ENCODE results near the gene PDE3A.

Gene PDE3A

GRCh38 chr12:20457582-20457981 lies 89.2 kb downstream of the PDE3A start:
- DNase-seq (ENCODE audit: low read depth in 3 of 3), result no peak

DNA sequence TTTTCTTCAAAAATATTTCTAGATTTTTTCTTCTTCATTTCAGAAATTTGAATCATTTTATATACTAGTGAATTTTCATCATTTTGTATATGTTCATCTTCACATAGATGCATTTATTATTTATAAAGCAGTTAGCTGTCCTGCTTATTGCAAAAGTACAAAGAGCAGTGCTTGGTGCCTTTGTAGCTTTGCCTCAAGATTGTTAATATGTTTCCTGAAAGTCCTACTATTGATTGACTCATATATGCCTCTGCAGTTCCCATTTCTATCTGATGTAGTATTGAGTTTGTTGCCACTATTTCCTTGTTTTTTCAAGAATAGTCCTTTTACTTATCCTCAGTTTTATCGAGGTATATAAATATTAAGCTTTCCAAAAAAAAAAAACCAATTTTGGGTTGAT lies 89.7 kb downstream of the PDE3A start:
- DNase-seq (ENCODE audit: low read depth in 3 of 3), result no peak

- no peak for DNase-seq (ENCODE audit: low read depth in 3 of 3)
Observed at GRCh38 chr12:20459920-20460319, 91.6 kb downstream of the PDE3A start.

GRCh38 chr12:20460956-20461355 lies 92.6 kb downstream of the PDE3A start:
- DNase-seq (ENCODE audit: low read depth in 3 of 3), result no peak

- no peak for DNase-seq (ENCODE audit: low read depth in 3 of 3)
Observed at GRCh38 chr12:20463913-20464524, 95.7 kb downstream of the PDE3A start.

GRCh38 chr12:20469300-20469699 lies 101.0 kb downstream of the PDE3A start:
- no peak for DNase-seq (ENCODE audit: low read depth in 3 of 3)

DNA sequence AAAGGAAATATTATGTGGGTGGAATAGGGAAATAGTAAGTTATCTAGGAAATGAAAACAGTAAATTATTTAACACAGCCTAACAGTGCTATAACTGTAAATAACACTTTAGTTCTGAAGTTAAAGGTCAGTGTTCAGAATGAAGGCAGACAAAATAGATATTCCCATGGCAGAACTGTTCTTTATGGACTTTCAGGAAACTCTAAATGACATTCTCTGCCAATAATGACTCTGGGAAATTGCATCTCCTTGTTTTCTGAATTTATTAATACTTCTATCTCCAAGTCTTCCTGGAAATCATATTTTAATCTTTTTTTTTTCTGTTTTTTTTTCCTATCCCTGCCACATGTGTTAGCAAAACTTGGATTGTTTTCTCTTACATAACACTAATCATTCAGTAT lies 101.4 kb downstream of the PDE3A start:
- DNase-seq (ENCODE audit: low read depth in 3 of 3), result no peak

DNA sequence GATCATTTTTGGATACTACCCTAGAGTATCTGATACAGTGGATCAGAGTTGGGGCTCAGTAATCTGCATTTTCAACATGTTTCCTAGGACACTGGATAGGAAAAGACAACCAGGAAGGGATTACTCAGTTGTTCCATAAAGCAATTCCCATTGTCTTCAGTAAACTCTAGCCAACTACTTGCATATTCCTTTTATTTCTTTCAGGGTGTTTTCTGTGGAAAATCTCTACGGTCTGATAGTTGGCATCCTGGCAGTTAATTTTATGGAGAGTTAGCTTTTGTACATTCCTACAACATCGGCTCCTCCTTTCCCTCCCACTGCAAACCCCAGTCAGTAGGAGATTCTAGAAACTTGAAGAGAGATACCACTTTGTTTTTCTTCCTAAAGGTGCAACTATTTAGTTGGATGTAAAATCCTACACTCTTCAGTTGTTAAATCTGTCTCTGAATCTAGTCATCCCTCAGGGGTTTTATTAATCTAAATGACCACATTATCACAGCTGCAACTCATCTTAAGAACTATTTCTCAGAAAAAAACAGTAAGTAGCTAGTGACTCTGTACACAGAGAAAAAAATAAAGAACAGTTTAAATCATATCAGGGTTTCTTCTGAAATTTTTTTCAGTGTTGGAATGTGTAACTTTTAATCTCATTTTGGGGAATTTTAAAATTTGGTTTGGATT lies 103.9 kb downstream of the PDE3A start:
- DNase-seq (ENCODE audit: low read depth in 3 of 3), result no peak

DNA sequence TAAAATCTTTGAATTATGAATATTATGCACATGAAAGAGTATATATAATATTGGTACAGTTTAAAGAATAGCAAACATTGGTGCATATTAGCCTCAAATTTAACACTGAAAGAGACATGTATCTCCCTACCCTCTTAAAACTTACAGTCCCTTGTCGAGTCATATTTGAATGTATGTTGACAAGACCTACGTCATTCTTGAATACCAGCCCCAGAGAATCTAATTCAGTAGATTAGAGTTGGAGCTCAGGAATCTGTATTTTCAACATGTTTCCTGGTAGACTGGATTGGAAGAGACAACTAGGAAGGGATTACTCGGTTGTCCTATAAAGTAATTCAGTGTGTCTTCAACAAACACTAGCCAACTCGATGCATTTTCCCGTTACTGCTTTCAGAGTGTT lies 104.8 kb downstream of the PDE3A start:
- no peak for DNase-seq (ENCODE audit: low read depth in 3 of 3)

- DNase-seq (ENCODE audit: low read depth in 3 of 3), result no peak
Observed at GRCh38 chr12:20474016-20474415, 105.7 kb downstream of the PDE3A start.

GRCh38 chr12:20474443-20474842 lies 106.1 kb downstream of the PDE3A start:
- DNase-seq (ENCODE audit: low read depth in 3 of 3), result no peak

GRCh38 chr12:20475542-20475941 lies 107.2 kb downstream of the PDE3A start:
- no peak for DNase-seq (ENCODE audit: low read depth in 3 of 3)

DNA sequence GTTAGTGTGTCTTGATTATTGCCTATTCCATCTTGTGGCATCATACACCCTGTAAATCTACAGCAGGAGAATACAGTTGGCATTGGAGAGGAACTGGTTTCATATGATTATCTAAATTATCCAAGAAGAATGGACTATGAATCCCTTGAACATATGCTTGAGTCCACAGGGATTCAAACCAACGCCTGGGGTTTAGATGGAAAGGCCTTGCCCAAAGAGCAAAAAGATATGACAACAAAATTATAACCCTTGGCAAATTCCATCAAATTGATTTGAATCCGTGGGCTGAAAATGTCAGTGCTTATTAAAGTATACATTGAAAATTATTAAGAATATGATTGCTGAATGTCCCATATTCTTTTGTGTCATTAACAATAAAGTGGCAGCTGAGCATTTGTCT lies 108.2 kb downstream of the PDE3A start:
- DNase-seq (ENCODE audit: low read depth in 3 of 3), result no peak

DNA sequence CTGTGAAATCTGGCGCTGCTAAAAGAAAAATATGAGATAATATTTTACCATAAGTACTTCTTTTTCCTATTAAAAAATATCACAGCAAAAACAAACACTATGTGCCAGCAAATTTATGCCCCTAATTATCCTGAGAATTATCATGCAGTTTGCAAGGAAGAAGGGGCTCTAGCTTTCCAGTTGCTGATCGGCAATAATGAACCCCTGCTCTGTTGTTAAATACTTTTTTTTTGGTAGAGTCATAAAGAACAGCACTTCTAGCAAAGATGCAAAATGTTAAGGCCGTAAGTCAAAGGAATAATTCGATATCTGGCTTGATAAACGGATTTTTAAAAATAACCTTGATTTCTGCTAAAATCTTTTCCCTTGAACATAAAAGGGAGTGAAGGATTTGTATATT lies 108.9 kb downstream of the PDE3A start:
- DNase-seq (ENCODE audit: low read depth in 3 of 3), result no peak

GRCh38 chr12:20477672-20478071 lies 109.3 kb downstream of the PDE3A start:
- no peak for DNase-seq (ENCODE audit: low read depth in 3 of 3)

- DNase-seq (ENCODE audit: low read depth in 3 of 3), result no peak
Observed at GRCh38 chr12:20482491-20483054, 114.2 kb downstream of the PDE3A start.

- no peak for DNase-seq (ENCODE audit: low read depth in 3 of 3)
Observed at GRCh38 chr12:20483776-20484175, 115.4 kb downstream of the PDE3A start.

GRCh38 chr12:20486233-20486632 lies 117.9 kb downstream of the PDE3A start:
- no peak for DNase-seq (ENCODE audit: low read depth in 3 of 3)

- no peak for DNase-seq (ENCODE audit: low read depth in 3 of 3)
Observed at GRCh38 chr12:20487519-20487918, 119.2 kb downstream of the PDE3A start.

- no peak for DNase-seq (ENCODE audit: low read depth in 3 of 3)
Observed at GRCh38 chr12:20489645-20490044, 121.3 kb downstream of the PDE3A start.

GRCh38 chr12:20490213-20490612 lies 121.9 kb downstream of the PDE3A start:
- DNase-seq (ENCODE audit: low read depth in 3 of 3), result no peak

GRCh38 chr12:20491290-20491689 lies 123.0 kb downstream of the PDE3A start:
- no peak for DNase-seq (ENCODE audit: low read depth in 3 of 3)

GRCh38 chr12:20492251-20492760 lies 124.0 kb downstream of the PDE3A start:
- DNase-seq (ENCODE audit: low read depth in 3 of 3), result peak in 1 of 3 donors; percentile 0

Data from stimulated activated CD4-positive, alpha-beta T cell treated with anti-CD3 and anti-CD28 coated beads, TNF-alpha, amount 100 ng/mL, for 48 hours (primary cell).